Heart left ventricle (tissue), 16 donors: ENCODE data around the gene SCN9A. TPM values are rescaled to one million over a fixed set of nuclear protein-coding genes. Genes with fewer than 3 reads are reported as not detected.

Experiments
- ATAC-seq, 4 donors: fragments of 200-7000 bp; cut with Tn5 transposase; one replicate each; pipeline ENCODE4 v1.9.1; 2020 to 2022; ENCODE audit warnings: moderate library complexity in 4 of 4, mild to moderate bottlenecking in 3 of 4, moderate number of reproducible peaks in 1 of 4
- DNase-seq, 5 donors: peaks; one replicate each; pipeline ENCODE4 v3.0.0-alpha.2; 2020
- H3K27ac ChIP-seq, 12 donors: fragments of 200-600 bp; sonication (generic) in 4 of 12; one replicate each; pipeline versions ENCODE4 v1.5.0 to v1.8.0; 2016 to 2022; ENCODE audit warnings: mild to moderate bottlenecking in 2 of 12
- H3K27me3 ChIP-seq, 9 donors: fragments of 200-600 bp; sonication (generic) in 2 of 9; one replicate each; pipeline versions ENCODE4 v1.5.1 to v1.8.0; 2016 to 2022; ENCODE audit warnings: mild to moderate bottlenecking in 3 of 9
- H3K36me3 ChIP-seq, 9 donors: fragments of 200-600 bp; sonication (generic) in 2 of 9; one replicate each; pipeline versions ENCODE4 v1.5.0 to v1.8.0; 2018 to 2022; ENCODE audit warnings: mild to moderate bottlenecking in 2 of 9
- H3K4me1 ChIP-seq, 12 donors: fragments of 200-600 bp; sonication (generic) in 4 of 12; one replicate each; pipeline versions ENCODE4 v1.5.0 to v1.8.0; 2016 to 2022; ENCODE audit warnings: mild to moderate bottlenecking in 3 of 12
- H3K4me3 ChIP-seq, 12 donors: fragments of 200-600 bp; sonication (generic) in 4 of 12; one replicate each; pipeline versions ENCODE4 v1.5.0 to v1.8.0; 2017 to 2022; ENCODE audit warnings: mild to moderate bottlenecking in 9 of 12, moderate library complexity in 4 of 12
- H3K9me3 ChIP-seq, 12 donors: fragments of 200-600 bp; sonication (generic) in 4 of 12; one replicate each; pipeline versions ENCODE4 v1.5.0 to v1.8.0; 2016 to 2022; ENCODE audit warnings: mild to moderate bottlenecking in 1 of 12
- CTCF ChIP-seq, 12 donors: fragments of 200-600 bp; sonication (generic) in 4 of 12; IDR thresholded peaks; one replicate each; pipeline versions ENCODE4 v1.5.0 to v1.8.0; 2018 to 2022; ENCODE audit warnings: antibody characterized with exemption in 12 of 12, mild to moderate bottlenecking in 5 of 12
- POLR2A ChIP-seq, 2 donors: fragments of 450-650 bp; IDR thresholded peaks; one replicate each; pipeline ENCODE4 v1.6.1; 2017; ENCODE audit warnings: antibody characterized with exemption in 2 of 2, mild to moderate bottlenecking in 2 of 2, moderate library complexity in 2 of 2
- WGBS, 4 donors: extraction: QIAGEN DNeasy Blood & Tissue Kit in 2 of 4; methylation state at CpG; one replicate each; pipeline versions ENCODE4 v1.1.5 to v1.1.7; 2013 to 2018; 5-methylcytosine and 5-hydroxymethylcytosine counted together
- intact Hi-C, 10 donors: fragments of 100-400 bp; cut with DNase I; formaldehyde crosslinking; loops; one replicate each; pipeline versions ENCODE4 v1.11.1 to v1.14.2; 2022
- polyA plus RNA-seq, 2 donors: library from polyadenylated mRNA; stranded (reverse); fragments of 200-250 nt; gene quantifications; one replicate each; pipeline ENCODE4 v1.2.3, GENCODE V29; 2013
- total RNA-seq, 9 donors: library from RNA; depleted of rRNA in 2 of 9; stranded (reverse); fragments of >200 nt in 2 of 9; fragmentation: NEBNext Ultra II Directional in 3 of 9; extraction: Animal tissue kit (Norgen Biotek cat#: 25700) in 3 of 9; gene quantifications; one replicate each; pipeline versions ENCODE4 v1.1.0 to v1.2.4, GENCODE V29; 2016 to 2023
- donor health status: ischemic (EF 13 %, LVEDD 7.1; RV severe dilation, severe dysfunction).
- donor health status: healthy with polysubstance abuse.
- donor health status: DM: no; HTN: yes; CAD: no.
- donor health status: DM: no; HTN: no; CAD: no.
- donor health status: ischemic (EF 25% LVEDD 6.9; RV normal size, moderate dysfunction).
- donor health status: ischemic (EF 25% LVEDD 5.7; RV mildly dilated, moderate dysfunction).
- donor health status: healthy.
- donor health status: DM: yes; HTN: yes; CAD: no.
- donor health status: ischemic (EF 35%, LVEDD 5.7; RV mildly dilated, moderate dysfunction).
- donor health status: nonischemic (EF 11% LVEDD 7.7; RV severe dilation, severe dysfunction).
- donor health status: DM: yes; HTN: yes; CAD: no.
- donor health status: PGD.
- donor health status: ischemic (EF 29% LVEDD 5.4; RV normal size, mild dysfunction).
- donor health status: nonischemic (EF 23%, LVEDD 6.1; RV moderate dilation, normal function).

Gene SCN9A
- total and polyA plus RNA-seq, 11 donors: 0.08 to 3.2 (median 0.99) TPM

- Histone ChIP-seq H3K27me3 (no peaks in the 10 kb centered on the region), H3K4me3 (no peak overlapping the region), H3K9me3 (no peaks in the 10 kb centered on the region), H3K36me3 (no peaks in the 10 kb centered on the region), H3K27ac (no peak overlapping the region), H3K4me1 (no peaks in the 10 kb centered on the region)
- 57 to 67% (median 61%) methylated on average over 2 of the region's 2 CpGs for WGBS, 4 donors
- ATAC-seq (no peak), DNase-seq (no peak)
- intact Hi-C loops: no loop called here
- TF ChIP-seq POLR2A (IDR thresholded peaks at IDR 0.05) (no peak), CTCF (IDR thresholded peaks at IDR 0.05) (no peak)
Observed at GRCh38 chr2:166163775-166164174, 212.0 kb downstream of the SCN9A start.

DNA sequence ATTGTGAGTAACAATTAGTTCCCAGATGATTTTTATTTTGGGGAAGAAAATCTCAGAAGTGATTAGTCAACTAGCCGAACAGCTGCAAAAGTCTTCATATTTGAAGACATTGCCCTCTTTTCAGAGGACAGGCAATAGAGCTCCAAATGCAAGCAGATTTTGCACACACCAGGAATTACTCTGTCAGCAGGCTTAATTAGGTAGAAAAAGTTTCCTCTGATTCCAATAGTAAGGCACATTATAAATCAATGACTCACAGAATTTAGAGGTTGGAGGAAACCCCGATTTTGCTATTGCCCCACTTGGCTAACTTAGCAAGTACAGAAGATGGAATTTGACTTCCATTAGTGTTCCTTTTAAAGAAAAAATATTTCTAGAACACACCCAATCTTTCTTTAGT lies 217.2 kb downstream of the SCN9A start:
- WGBS, 4 donors: 84 to 86% (median 86%) methylated on average over 2 of the region's 2 CpGs
- H3K36me3 ChIP-seq: no peaks in the 10 kb centered on the region
- no peak overlapping the region for H3K27ac ChIP-seq
- H3K9me3 ChIP-seq: no peaks in the 10 kb centered on the region
- no peak for ATAC-seq
- H3K27me3 ChIP-seq: no peaks in the 10 kb centered on the region
- no peak for TF ChIP-seq POLR2A (IDR thresholded peaks at IDR 0.05)
- TF ChIP-seq CTCF (IDR thresholded peaks at IDR 0.05): no peak
- no peaks in the 10 kb centered on the region for H3K4me1 ChIP-seq
- intact Hi-C loops: no loop called here
- no peak overlapping the region for H3K4me3 ChIP-seq
- DNase-seq: no peak

GRCh38 chr2:166157578-166157977 lies 218.2 kb downstream of the SCN9A start:
- intact Hi-C loops: no loop called here
- WGBS, 4 donors: 66 to 72% (median 70%) methylated on average over 2 of the region's 2 CpGs
- Histone ChIP-seq H3K36me3 (no peaks in the 10 kb centered on the region), H3K27ac (no peak overlapping the region), H3K4me3 (no peak overlapping the region), H3K9me3 (no peaks in the 10 kb centered on the region), H3K27me3 (no peaks in the 10 kb centered on the region), H3K4me1 (no peaks in the 10 kb centered on the region)
- TF ChIP-seq POLR2A (IDR thresholded peaks at IDR 0.05) (no peak), CTCF (IDR thresholded peaks at IDR 0.05) (no peak)
- DNase-seq (no peak), ATAC-seq (no peak)

- no peak overlapping the region for H3K27ac ChIP-seq
- WGBS, 4 donors: 89 to 92% (median 92%) methylated on average over 3 of the region's 3 CpGs
- ATAC-seq (no peak), DNase-seq (no peak)
- no peak overlapping the region for H3K4me3 ChIP-seq
- no peak for TF ChIP-seq POLR2A (IDR thresholded peaks at IDR 0.05)
- TF ChIP-seq CTCF (IDR thresholded peaks at IDR 0.05): no peak
- H3K4me1 ChIP-seq: no peaks in the 10 kb centered on the region
- intact Hi-C loops: no loop called here
- no peaks in the 10 kb centered on the region for H3K27me3 ChIP-seq
- no peaks in the 10 kb centered on the region for H3K9me3 ChIP-seq
- no peaks in the 10 kb centered on the region for H3K36me3 ChIP-seq
Observed at GRCh38 chr2:166156985-166157490, 218.7 kb downstream of the SCN9A start.
